Bronchial epithelial cell (primary cell): ENCODE data around the gene B4GALT5. TPM values are rescaled to one million over a fixed set of nuclear protein-coding genes. Genes with fewer than 3 reads are reported as not detected.
"Not testable (repeated sequence)": the region's sequence is repeated elsewhere in the genome, so short reads cannot be mapped to it uniquely, and the experiment has no call there.

Experiments used
- DNase-seq: peaks from one replicate; pipeline ENCODE4 v3.0.0-alpha.2; 2010; ENCODE audit warnings: low read depth
- FAIRE-seq: peaks from 2 replicates; lab custom pipeline; 2011; peaks lifted over from hg19 to GRCh38; lab: Jason Lieb, UNC
- H3K27me3 ChIP-seq: 2 replicates; pipeline ENCODE4 v1.5.1; 2011; ENCODE audit warnings: low read length; ENCODE audit not compliant: control insufficient read depth, insufficient read depth
- H3K36me3 ChIP-seq: 2 replicates; pipeline ENCODE4 v1.5.1; 2011; ENCODE audit warnings: low read length; ENCODE audit not compliant: control insufficient read depth, insufficient read depth
- H3K4me3 ChIP-seq: 2 replicates; pipeline ENCODE4 v1.5.1; 2011; ENCODE audit warnings: mild to moderate bottlenecking, low read depth, low read length, control low read depth
- total RNA-seq: library from RNA; depleted of rRNA; stranded (reverse); fragments of >200 nt; gene quantifications from 2 replicates; pipeline ENCODE4 v1.2.1, GENCODE V29; 2014
- TF ChIP-seq, protein P1 (sequence below): IDR thresholded peaks from 2 replicates; pipeline ENCODE4 v1.5.1; 2011; ENCODE audit warnings: mild to moderate bottlenecking, moderate library complexity, low read length, control low read depth, inconsistent platforms; ENCODE audit not compliant: insufficient read depth, severe bottlenecking

B4GALT5 gene
- total RNA-seq, 1 donor from 2014 or later, result 9.7 TPM

DNA sequence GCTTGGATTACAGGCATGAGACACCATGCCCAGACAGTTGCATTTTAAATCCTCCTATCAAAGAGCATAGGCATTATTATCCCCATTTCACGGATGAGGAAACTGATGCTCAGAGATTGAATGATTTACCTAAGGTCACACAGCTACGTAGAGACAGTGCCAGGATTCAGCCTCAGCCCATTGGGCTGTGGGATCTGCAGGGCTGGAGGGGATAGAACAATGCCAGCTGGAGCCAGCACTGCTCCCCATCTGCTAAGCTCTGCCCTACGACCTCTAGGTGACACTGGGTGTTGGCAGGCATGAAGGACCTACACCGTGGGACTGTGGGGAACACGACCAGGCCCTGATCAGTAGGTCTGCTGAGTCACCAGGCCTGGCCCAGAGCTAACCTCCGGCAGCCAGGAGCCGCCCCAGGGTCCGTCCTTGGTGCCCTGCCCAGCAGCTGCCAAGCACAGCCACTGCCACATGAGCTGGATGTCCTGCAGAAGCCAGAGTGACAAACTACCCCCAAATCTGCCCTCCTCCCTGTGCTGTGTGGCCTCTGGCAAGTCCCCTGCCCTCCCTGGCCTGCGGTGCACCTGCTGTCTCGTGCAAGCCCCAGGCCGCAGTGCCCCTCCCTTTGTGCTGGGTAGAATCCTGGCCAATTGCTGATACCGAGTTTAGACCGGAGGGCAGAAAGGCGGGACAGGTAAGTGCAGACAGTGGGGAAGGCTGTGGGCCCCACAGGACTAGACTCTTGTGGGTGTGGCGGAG lies 98.1 kb downstream of the B4GALT5 start:
- H3K27me3 ChIP-seq, result no peaks in the 10 kb centered on the region
- no peak for DNase-seq
- no peak overlapping the region for H3K4me3 ChIP-seq
- no peaks in the 10 kb centered on the region for H3K36me3 ChIP-seq
- TF ChIP-seq, protein P1, sequence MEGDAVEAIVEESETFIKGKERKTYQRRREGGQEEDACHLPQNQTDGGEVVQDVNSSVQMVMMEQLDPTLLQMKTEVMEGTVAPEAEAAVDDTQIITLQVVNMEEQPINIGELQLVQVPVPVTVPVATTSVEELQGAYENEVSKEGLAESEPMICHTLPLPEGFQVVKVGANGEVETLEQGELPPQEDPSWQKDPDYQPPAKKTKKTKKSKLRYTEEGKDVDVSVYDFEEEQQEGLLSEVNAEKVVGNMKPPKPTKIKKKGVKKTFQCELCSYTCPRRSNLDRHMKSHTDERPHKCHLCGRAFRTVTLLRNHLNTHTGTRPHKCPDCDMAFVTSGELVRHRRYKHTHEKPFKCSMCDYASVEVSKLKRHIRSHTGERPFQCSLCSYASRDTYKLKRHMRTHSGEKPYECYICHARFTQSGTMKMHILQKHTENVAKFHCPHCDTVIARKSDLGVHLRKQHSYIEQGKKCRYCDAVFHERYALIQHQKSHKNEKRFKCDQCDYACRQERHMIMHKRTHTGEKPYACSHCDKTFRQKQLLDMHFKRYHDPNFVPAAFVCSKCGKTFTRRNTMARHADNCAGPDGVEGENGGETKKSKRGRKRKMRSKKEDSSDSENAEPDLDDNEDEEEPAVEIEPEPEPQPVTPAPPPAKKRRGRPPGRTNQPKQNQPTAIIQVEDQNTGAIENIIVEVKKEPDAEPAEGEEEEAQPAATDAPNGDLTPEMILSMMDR, result no peak
- FAIRE-seq, result no peak

DNA sequence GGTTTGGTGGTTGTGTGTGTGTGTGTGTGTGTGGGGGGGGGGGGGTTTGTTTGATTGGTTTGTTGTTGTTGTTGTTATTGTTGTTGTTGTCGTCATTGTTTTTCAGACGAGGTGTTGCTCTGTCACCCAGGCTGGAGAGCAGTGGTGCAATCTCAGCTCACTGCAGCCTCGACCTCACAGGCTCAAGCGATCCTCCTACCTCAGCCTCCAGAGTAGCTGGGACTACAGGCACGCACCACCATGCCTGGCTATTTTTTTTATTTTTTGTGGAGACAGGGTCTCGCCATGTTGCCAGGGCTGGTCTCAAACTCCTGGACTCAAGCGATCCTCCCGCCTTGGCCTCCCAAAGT lies 98.7 kb downstream of the B4GALT5 start:
- not testable (repeated sequence) for H3K27me3 ChIP-seq, H3K36me3 ChIP-seq, DNase-seq, H3K4me3 ChIP-seq, FAIRE-seq

DNA sequence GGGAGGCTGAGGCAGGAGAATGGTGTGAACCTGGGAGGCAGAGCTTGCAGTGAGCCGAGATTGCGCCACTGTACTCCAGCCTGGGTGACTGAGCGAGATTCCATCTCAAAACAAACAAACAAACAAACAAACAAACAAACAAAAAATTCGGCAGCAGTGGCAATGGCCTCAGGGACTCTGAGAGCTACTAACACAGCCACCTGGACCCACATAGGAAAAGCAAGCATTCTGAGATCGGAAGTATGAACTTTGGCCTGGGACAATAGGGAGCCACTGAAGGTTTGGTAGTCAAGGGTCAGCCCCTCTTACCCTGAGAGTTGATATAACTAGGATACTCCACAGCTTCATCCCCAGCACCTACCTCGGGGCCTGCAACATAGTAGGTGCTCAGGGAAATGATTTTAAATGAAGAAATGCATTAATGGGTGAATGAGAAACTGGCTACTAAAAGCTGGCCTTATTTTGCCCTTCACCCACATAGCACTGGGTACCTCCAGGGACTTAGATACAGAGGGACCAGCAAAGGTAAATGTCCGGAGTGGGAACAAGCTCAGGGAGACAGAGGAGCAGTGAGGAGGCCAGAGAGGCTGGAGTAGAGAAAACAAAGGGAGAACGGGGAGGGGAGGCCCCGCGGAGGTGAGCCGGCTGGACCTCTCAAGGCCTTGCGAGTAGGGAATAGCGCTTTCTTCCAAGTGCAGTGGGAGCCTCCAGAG lies 99.2 kb downstream of the B4GALT5 start:
- H3K36me3 ChIP-seq, result no peaks in the 10 kb centered on the region
- FAIRE-seq, result no peak
- TF ChIP-seq, protein P1, result no peak
- DNase-seq, result no peak
- no peak overlapping the region for H3K4me3 ChIP-seq
- H3K27me3 ChIP-seq, result no peaks in the 10 kb centered on the region

DNA sequence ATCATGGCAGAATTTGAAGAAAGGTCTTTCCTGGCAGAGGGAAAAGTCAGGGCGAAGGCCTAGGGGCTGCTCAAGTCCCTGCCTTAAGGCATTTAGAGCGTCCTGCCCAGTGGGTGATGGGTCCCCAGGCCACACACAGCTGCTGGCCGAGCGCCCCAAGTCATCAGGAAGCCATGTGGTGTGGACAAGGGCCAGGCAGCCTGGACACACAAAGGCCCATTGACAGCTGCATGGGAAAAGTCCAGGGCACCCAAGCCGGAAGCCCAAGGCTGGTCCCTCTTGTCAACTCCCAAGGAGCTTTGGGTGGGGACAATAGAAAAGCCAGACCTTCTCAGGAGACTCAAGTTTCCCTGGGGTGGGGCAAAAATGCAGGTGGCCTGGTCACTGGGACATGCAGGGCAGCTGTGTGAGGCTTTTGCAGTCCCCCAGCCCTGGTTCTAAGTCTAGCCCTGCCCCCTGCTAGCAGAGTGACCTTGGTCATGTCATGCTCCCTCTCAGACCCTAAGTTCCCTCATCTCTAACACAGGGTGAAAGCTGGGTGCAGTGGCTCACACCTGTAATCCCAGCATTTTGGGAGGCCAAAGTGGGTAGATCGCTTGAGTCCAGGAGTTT lies 101.4 kb downstream of the B4GALT5 start:
- no peaks in the 10 kb centered on the region for H3K36me3 ChIP-seq
- TF ChIP-seq, protein P1, result no peak
- no peaks in the 10 kb centered on the region for H3K27me3 ChIP-seq
- FAIRE-seq (no peak), DNase-seq (no peak)
- no peak overlapping the region for H3K4me3 ChIP-seq

DNA sequence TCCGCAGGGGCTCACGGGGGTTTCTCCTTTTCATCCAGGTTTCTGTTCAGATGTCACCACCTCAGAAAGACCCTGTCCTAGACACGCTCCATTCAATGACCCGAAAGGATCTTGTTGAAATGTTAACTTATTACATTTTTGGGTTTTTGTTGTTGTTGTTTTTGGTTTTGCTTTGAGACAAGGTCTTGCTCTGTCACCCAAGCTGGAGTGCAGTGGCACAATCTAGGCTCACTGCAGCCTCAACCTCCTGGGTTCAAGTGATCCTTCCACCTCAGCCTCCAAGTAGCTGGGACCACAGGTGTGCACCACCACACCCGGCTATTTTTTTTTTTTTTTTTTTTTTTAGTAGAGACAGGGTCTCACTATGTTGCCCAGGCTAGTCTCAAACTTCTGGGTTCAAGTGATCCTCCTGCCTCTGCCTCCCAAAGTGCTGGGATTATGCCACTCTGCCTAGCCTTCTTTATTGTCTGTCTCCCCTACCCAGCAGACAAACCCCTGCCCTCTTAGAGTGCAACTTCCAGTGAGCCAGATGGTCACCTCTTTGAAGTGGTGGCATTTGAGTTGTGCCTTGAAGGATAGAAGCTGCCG lies 102.0 kb downstream of the B4GALT5 start:
- FAIRE-seq, DNase-seq, H3K36me3 ChIP-seq, H3K4me3 ChIP-seq, H3K27me3 ChIP-seq: not testable (repeated sequence)

DNA sequence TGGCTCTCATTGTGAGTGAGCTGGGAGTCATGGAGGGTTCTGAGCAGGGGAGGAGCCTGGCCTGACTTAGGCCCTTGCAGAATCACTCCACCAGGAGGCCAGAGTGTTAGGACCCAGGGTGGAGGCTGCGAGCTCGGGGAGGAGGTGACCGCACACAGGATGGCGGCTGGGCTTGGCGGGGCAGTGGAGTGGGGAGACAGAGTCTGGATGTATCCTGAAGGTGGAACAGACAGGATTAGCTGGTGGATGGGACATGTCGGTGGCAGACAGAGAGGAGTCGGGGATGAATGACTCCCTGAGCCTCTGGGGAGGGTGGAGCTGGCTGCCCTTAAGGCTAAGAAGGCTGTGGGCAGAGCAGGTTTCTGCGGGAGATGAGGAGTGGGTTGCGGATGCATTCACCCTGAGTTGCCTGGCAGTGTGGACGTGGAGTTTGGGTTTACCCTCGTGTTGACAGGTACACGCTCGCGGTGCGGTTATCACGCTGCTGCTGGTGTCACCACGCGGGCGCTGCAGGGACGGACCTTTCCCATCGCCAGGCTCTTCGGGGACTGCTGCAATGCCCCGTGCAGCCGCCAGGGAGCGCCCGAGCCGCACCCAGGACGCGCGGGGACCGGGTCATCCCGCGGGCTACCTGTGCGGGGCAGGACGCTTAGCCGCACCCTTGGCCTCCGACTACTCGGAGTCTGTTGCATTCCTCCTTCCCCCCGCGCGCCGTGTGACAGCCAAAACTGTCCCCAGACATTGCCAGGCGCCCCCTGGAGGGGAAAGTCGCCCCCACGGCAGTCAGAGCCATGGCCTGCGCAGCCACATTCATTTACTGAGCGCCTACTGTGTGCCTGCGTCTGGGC lies 102.8 kb downstream of the B4GALT5 start:
- H3K36me3 ChIP-seq, result no peaks in the 10 kb centered on the region

More for the DNA sequence above, 102.8 kb downstream of the B4GALT5 start:
- FAIRE-seq (no peak), DNase-seq (no peak)
- H3K4me3 ChIP-seq, result no peak overlapping the region
- no peaks in the 10 kb centered on the region for H3K27me3 ChIP-seq
- TF ChIP-seq, protein P1, result peak; percentile 99
